Stimulated activated CD4-positive, alpha-beta T cell treated with anti-CD3 and anti-CD28 coated beads, Interleukin-15, amount 100 ng/mL, for 24 hours (primary cell): ENCODE results near the gene DHX32.
"Not testable (repeated sequence)": the region's sequence is repeated elsewhere in the genome, so short reads cannot be mapped to it uniquely, and the experiment has no call there.

ENCODE experiments used
- DNase-seq: peaks from one replicate; pipeline ENCODE4 v3.0.0-alpha.2; 2020

DHX32 gene

GRCh38 chr10:125881192-125881591, at the start of gene DHX32:
Gene DHX32 (minus strand): TSS chr10:125881292. CDS start chr10:125880824, 468 bp downstream.
- DNase-seq, result no peak

- no peak for DNase-seq
Measured at GRCh38 chr10:125929618-125930017, 48.5 kb upstream of the DHX32 start.

GRCh38 chr10:125928928-125929585, 48.0 kb upstream of the DHX32 start:
- DNase-seq, result no peak

GRCh38 chr10:125927265-125927664, 46.2 kb upstream of the DHX32 start:
- DNase-seq, result not testable (repeated sequence)

- no peak for DNase-seq
Measured at GRCh38 chr10:125926247-125926646, 45.2 kb upstream of the DHX32 start.

GRCh38 chr10:125925262-125925834, 44.3 kb upstream of the DHX32 start:
- DNase-seq, result no peak

- DNase-seq, result not testable (repeated sequence)
Measured at GRCh38 chr10:125921643-125922306, 40.7 kb upstream of the DHX32 start.

- not testable (repeated sequence) for DNase-seq
Measured at GRCh38 chr10:125917704-125918361, 36.7 kb upstream of the DHX32 start.

GRCh38 chr10:125916977-125917376, 35.9 kb upstream of the DHX32 start:
- DNase-seq, result no peak

- not testable (repeated sequence) for DNase-seq
Measured at GRCh38 chr10:125913277-125913676, 32.2 kb upstream of the DHX32 start.

GRCh38 chr10:125911990-125912389, 30.9 kb upstream of the DHX32 start:
- no peak for DNase-seq

- DNase-seq, result no peak
Measured at GRCh38 chr10:125911145-125911544, 30.1 kb upstream of the DHX32 start.

GRCh38 chr10:125909491-125909890, 28.4 kb upstream of the DHX32 start:
- DNase-seq, result not testable (repeated sequence)

GRCh38 chr10:125908813-125909212, 27.7 kb upstream of the DHX32 start:
- not testable (repeated sequence) for DNase-seq

GRCh38 chr10:125907598-125907997, 26.5 kb upstream of the DHX32 start:
- DNase-seq, result not testable (repeated sequence)

- not testable (repeated sequence) for DNase-seq
Measured at GRCh38 chr10:125905069-125905994, 24.2 kb upstream of the DHX32 start.

- not testable (repeated sequence) for DNase-seq
Measured at GRCh38 chr10:125903135-125903640, 22.1 kb upstream of the DHX32 start.

- DNase-seq, result not testable (repeated sequence)
Measured at GRCh38 chr10:125900963-125901362, 19.9 kb upstream of the DHX32 start.

- not testable (repeated sequence) for DNase-seq
Measured at GRCh38 chr10:125897317-125897716, 16.2 kb upstream of the DHX32 start.

GRCh38 chr10:125896088-125896934, 15.2 kb upstream of the DHX32 start, which contains the start of gene FANK1:
Gene FANK1 (plus strand): TSS chr10:125896564. CDS start chr10:125896643, 79 bp downstream.
- peak; percentile 89 for DNase-seq
